HepG2 (cell line): ENCODE measurements around the gene MRPL51. TPM values are rescaled to one million over a fixed set of nuclear protein-coding genes. Genes with fewer than 3 reads are reported as not detected.

ENCODE experiments used
- HMG20B ChIP-seq: conservative IDR thresholded peaks from 2 replicates; pipeline ENCODE4 v1.6.1; 2016; ENCODE audit warnings: missing genetic modification reagents, missing compliant biosample characterization
- HNRNPH1 ChIP-seq: fragments of 200-400 bp; formaldehyde crosslinking; optimal IDR thresholded peaks from 2 replicates; pipeline ENCODE3; 2017; ENCODE audit warnings: mild to moderate bottlenecking, low read depth, low read length
- HNRNPK ChIP-seq: fragments of 200-400 bp; formaldehyde crosslinking; IDR thresholded peaks from 2 replicates; pipeline ENCODE4 v1.6.1; 2018; ENCODE audit warnings: low read length, low read depth, moderate library complexity, mild to moderate bottlenecking; ENCODE audit not compliant: poor library complexity, severe bottlenecking
- KDM3A ChIP-seq: IDR thresholded peaks from 2 replicates; pipeline ENCODE4 v1.6.1; 2018; ENCODE audit warnings: low read depth, missing compliant biosample characterization
- MTF2 ChIP-seq: sonication (generic); formaldehyde crosslinking; IDR thresholded peaks from 2 replicates; pipeline ENCODE4 v1.5.0; 2020; ENCODE audit warnings: missing genetic modification reagents, borderline replicate concordance
- NFYB ChIP-seq: sonication (generic); formaldehyde crosslinking; IDR thresholded peaks from 2 replicates; pipeline ENCODE4 v1.4.0; 2020; ENCODE audit warnings: missing genetic modification reagents
- PHF20 ChIP-seq: sonication (generic); formaldehyde crosslinking; IDR thresholded peaks from 2 replicates; pipeline ENCODE4 v1.5.0; 2020; ENCODE audit warnings: mild to moderate bottlenecking, missing genetic modification reagents
- PHF8 ChIP-seq: sonication (generic); formaldehyde crosslinking; IDR thresholded peaks from 2 replicates; pipeline ENCODE4 v1.5.0; 2020; ENCODE audit warnings: missing genetic modification reagents
- POLR2A ChIP-seq, 2 experiments: IDR thresholded peaks; 2 replicates each; pipeline ENCODE4 v1.6.1; 2011; ENCODE audit warnings: low read depth in 2 of 2, low read length in 2 of 2, mild to moderate bottlenecking in 1 of 2, moderate library complexity in 1 of 2; ENCODE audit not compliant: insufficient read depth in 1 of 2
- SIX1 ChIP-seq: sonication (generic); formaldehyde crosslinking; IDR thresholded peaks from 2 replicates; pipeline ENCODE4 v1.4.0; 2020; ENCODE audit warnings: missing genetic modification reagents, borderline replicate concordance
- SP1 ChIP-seq, 2 experiments: fragments of 450-650 bp in 1 of 2; sonication (generic) in 1 of 2; formaldehyde crosslinking in 1 of 2; IDR thresholded peaks; 2 replicates each; pipeline versions ENCODE4 v1.4.0 to v1.6.1; 2016 to 2020; ENCODE audit warnings: missing genetic modification reagents in 1 of 2
- ZNF670 ChIP-seq: sonication (generic); formaldehyde crosslinking; IDR thresholded peaks from 2 replicates; pipeline ENCODE4 v1.8.0; 2022; ENCODE audit warnings: mild to moderate bottlenecking, missing genetic modification reagents, borderline replicate concordance
- polyA plus RNA-seq, 8 experiments: library from polyadenylated mRNA; depleted of rRNA in 3 of 8; stranded (reverse) in 7 of 8; unstranded in 1 of 8; fragments of >200 nt; fragmentation: Illumina TruSeq in 4 of 8; extraction: Trizol in 4 of 8; gene quantifications; 2 replicates each; pipeline versions ENCODE4 v1.2.1 to v1.2.3, GENCODE V29; 2011 to 2016; ENCODE audit warnings: low read depth in 4 of 8, missing spikeins in 1 of 8, mixed read lengths in 1 of 8; ENCODE audit not compliant: insufficient read depth in 1 of 8
- total RNA-seq, 5 experiments: library from RNA; depleted of rRNA; stranded (reverse); fragments of >200 nt; fragmentation: Illumina TruSeq; extraction: Trizol; gene quantifications; 2 replicates each; pipeline ENCODE4 v1.2.3, GENCODE V29; 2016; ENCODE audit warnings: low read depth in 1 of 5
- TF ChIP-seq, protein P1 (sequence below): sonication (generic); formaldehyde crosslinking; IDR thresholded peaks from 2 replicates; pipeline ENCODE4 v1.4.0; 2020; ENCODE audit warnings: mild to moderate bottlenecking, missing genetic modification reagents
- TF ChIP-seq, protein P2 (sequence below): sonication (generic); formaldehyde crosslinking; IDR thresholded peaks from 2 replicates; pipeline ENCODE4 v1.4.0; 2020; ENCODE audit warnings: missing genetic modification reagents, borderline replicate concordance
- TF ChIP-seq, protein P3 (sequence below): sonication (generic); formaldehyde crosslinking; IDR thresholded peaks from 2 replicates; pipeline ENCODE4 v1.5.1; 2020; ENCODE audit warnings: missing genetic modification reagents, mild to moderate bottlenecking, borderline replicate concordance
- TF ChIP-seq, protein P4 (sequence below): sonication (generic); formaldehyde crosslinking; IDR thresholded peaks from 2 replicates; pipeline ENCODE4 v1.4.0; 2020; ENCODE audit warnings: missing genetic modification reagents

MRPL51 gene
- total and polyA plus RNA-seq, 2 of the 13 experiments (the other 11 are each of a cell fraction or from before 2014, with no cell fraction given), result 64.8 to 278 TPM

DNA sequence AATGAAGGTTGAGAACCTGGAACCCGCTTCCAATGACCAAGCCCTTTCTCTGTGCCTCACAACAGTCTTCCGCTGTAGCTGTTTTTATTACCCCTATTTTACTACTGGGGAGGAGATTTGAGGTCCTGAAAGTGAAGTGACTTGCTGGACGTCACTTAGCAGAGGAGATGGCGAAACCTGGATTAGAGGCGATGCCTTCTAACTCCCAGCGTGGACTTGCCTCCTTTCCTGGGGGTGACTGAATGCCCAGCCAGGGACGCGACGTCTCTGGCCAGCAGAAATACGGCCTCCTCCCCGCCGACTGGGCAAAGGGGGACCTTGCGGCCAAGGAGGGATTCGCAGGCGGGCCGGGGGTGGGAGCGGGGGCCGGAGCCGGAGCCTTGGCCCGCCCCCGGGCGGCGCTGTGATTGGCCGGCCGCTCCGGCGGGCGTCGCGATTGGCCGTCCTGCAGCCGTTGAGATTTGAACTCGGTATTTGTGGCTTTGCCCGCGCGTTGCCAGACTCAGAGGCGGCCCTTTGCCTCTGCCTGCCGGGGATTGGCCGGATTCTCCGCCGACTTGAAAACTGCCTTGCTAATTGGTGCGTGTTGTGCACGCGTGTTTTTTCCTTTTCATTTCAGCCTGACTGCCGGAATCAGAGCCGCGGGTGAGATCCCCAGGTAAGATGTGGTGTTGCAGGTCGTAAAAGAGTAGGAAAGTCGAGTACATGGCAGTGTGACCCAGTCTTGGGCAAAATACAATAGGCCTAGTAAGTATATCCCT, 615 bp upstream of the MRPL51 start, which contains the start of gene NCAPD2 (continued):
- TF ChIP-seq HNRNPH1 (no peak), POLR2A (IDR thresholded peaks at IDR 0.05; ENCODE audit: insufficient read depth in 1 of 2, low read depth in 2 of 2, low read length in 2 of 2) (peak; percentile 5 to 68; a peak in 3 of 4 replicates), HMG20B (no peak), MTF2 (CRISPR knock-in tag) (no peak), HNRNPK (no peak), ZNF670 (CRISPR knock-in tag) (0 out of 2 replicates have a peak, but pooled peaks have one; percentile 39), SP1 (IDR thresholded peaks at IDR 0.05) (no peak), SP1 (CRISPR knock-in tag; IDR thresholded peaks at IDR 0.05) (peak; percentile 35; the same call in 1 of the 2 replicates), NFYB (CRISPR knock-in tag) (peak; percentile 86), KDM3A (peak; percentile 8; the same call in 1 of the 2 replicates), PHF20 (CRISPR knock-in tag) (peak; percentile 63; the same call in 1 of the 2 replicates), SIX1 (CRISPR knock-in tag) (no peak), PHF8 (CRISPR knock-in tag) (peak; percentile 12; the same call in 1 of the 2 replicates)
- TF ChIP-seq, protein P1, sequence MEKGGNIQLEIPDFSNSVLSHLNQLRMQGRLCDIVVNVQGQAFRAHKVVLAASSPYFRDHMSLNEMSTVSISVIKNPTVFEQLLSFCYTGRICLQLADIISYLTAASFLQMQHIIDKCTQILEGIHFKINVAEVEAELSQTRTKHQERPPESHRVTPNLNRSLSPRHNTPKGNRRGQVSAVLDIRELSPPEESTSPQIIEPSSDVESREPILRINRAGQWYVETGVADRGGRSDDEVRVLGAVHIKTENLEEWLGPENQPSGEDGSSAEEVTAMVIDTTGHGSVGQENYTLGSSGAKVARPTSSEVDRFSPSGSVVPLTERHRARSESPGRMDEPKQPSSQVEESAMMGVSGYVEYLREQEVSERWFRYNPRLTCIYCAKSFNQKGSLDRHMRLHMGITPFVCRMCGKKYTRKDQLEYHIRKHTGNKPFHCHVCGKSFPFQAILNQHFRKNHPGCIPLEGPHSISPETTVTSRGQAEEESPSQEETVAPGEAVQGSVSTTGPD (CRISPR knock-in tag), result no peak
- TF ChIP-seq, protein P2, sequence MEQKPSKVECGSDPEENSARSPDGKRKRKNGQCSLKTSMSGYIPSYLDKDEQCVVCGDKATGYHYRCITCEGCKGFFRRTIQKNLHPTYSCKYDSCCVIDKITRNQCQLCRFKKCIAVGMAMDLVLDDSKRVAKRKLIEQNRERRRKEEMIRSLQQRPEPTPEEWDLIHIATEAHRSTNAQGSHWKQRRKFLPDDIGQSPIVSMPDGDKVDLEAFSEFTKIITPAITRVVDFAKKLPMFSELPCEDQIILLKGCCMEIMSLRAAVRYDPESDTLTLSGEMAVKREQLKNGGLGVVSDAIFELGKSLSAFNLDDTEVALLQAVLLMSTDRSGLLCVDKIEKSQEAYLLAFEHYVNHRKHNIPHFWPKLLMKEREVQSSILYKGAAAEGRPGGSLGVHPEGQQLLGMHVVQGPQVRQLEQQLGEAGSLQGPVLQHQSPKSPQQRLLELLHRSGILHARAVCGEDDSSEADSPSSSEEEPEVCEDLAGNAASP (CRISPR knock-in tag), result no peak
- TF ChIP-seq, protein P3, sequence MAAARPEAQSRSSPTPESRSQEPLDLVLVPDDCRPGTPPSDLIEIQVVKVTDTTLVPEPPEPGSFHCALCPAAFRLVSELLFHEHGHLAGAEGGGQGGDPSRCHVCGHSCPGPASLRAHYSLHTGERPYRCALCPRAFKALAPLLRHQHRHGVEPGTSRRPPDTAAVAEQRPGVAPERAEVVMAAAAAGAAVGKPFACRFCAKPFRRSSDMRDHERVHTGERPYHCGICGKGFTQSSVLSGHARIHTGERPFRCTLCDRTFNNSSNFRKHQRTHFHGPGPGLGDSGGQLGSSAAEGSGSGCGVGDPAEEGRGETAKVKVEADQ (CRISPR knock-in tag), result peak; percentile 56
- TF ChIP-seq, protein P4, sequence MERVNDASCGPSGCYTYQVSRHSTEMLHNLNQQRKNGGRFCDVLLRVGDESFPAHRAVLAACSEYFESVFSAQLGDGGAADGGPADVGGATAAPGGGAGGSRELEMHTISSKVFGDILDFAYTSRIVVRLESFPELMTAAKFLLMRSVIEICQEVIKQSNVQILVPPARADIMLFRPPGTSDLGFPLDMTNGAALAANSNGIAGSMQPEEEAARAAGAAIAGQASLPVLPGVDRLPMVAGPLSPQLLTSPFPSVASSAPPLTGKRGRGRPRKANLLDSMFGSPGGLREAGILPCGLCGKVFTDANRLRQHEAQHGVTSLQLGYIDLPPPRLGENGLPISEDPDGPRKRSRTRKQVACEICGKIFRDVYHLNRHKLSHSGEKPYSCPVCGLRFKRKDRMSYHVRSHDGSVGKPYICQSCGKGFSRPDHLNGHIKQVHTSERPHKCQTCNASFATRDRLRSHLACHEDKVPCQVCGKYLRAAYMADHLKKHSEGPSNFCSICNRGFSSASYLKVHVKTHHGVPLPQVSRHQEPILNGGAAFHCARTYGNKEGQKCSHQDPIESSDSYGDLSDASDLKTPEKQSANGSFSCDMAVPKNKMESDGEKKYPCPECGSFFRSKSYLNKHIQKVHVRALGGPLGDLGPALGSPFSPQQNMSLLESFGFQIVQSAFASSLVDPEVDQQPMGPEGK (CRISPR knock-in tag), result peak; percentile 44; the same call in 1 of the 2 replicates
